SK-N-MC (cell line): ENCODE measurements around the gene PLLP.

Experiments used
- EZH2 ChIP-seq: fragments of 200-600 bp; sonication (generic); IDR thresholded peaks from one replicate; pipeline ENCODE4 v1.6.1; 2017; ENCODE audit warnings: antibody characterized with exemption
- POLR2AphosphoS5 ChIP-seq: IDR thresholded peaks from 2 replicates; pipeline ENCODE4 v1.6.1; 2012; ENCODE audit warnings: mild to moderate bottlenecking, low read depth, low read length, borderline replicate concordance

- TF ChIP-seq EZH2 = no peak
- TF ChIP-seq POLR2AphosphoS5 = no peak
These were observed 22.3 kb upstream of the PLLP start for GRCh38 chr16:57306676-57307341.
